ENCODE measurements around the gene ADARB1.

ADARB1 gene

DNA sequence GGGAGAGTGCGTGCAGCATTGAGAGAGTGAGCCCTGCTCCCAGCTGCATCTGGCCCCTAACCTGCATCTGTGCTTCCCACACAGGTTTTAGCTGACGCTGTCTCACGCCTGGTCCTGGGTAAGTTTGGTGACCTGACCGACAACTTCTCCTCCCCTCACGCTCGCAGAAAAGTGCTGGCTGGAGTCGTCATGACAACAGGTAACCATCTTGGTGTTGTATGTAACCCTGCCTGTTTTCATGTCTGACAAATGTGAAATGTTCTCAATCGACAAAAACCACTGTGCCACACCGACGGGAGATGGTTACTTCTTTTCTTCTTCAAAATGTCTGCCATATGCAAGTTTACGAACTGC lies 105.8 kb downstream of the ADARB1 start:
- Histone ChIP-seq H3K4me2 (ENCODE audit: low read length) (no peak overlapping the region), H3K27ac (no peak overlapping the region), H3K4me3 (ENCODE audit: low read depth, low read length) (no peak overlapping the region), H3K79me2 (no peaks in the 10 kb centered on the region), H3K36me3 (ENCODE audit: control insufficient read depth, insufficient read depth, low read length) (no peaks in the 10 kb centered on the region), H3K27me3 (ENCODE audit: control insufficient read depth, insufficient read depth, low read length) (no peaks in the 10 kb centered on the region), H2AFZ (no peak overlapping the region), H3K9me3 (ENCODE audit: control insufficient read depth, low read length) (no peaks in the 10 kb centered on the region), H3K9ac (no peak overlapping the region), H3K4me1 (no peaks in the 10 kb centered on the region)
- TF ChIP-seq, protein P1, sequence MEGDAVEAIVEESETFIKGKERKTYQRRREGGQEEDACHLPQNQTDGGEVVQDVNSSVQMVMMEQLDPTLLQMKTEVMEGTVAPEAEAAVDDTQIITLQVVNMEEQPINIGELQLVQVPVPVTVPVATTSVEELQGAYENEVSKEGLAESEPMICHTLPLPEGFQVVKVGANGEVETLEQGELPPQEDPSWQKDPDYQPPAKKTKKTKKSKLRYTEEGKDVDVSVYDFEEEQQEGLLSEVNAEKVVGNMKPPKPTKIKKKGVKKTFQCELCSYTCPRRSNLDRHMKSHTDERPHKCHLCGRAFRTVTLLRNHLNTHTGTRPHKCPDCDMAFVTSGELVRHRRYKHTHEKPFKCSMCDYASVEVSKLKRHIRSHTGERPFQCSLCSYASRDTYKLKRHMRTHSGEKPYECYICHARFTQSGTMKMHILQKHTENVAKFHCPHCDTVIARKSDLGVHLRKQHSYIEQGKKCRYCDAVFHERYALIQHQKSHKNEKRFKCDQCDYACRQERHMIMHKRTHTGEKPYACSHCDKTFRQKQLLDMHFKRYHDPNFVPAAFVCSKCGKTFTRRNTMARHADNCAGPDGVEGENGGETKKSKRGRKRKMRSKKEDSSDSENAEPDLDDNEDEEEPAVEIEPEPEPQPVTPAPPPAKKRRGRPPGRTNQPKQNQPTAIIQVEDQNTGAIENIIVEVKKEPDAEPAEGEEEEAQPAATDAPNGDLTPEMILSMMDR (IDR thresholded peaks at IDR 0.05): no peak

DNA sequence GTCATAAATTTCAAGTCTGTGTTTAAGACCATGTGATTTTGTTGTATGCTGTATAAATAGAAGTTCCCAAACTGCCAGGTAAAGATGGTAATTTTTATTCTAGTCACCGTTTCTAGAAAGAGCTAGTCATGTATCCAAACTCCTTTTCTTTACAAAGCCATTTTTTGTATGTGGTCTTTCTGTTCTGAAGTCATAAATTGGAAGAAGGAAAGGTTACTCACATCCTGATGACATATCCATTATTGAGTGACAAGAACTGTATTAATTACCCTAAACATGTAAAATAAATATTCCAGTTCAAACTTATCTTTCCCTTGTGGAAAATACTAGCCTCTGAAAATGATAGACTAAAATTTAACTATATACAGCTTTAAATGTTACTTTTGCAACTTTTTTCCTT lies 108.6 kb downstream of the ADARB1 start:
- Histone ChIP-seq H3K27me3 (ENCODE audit: control insufficient read depth, insufficient read depth, low read length) (no peaks in the 10 kb centered on the region), H3K9ac (no peak overlapping the region), H2AFZ (no peak overlapping the region), H3K4me2 (ENCODE audit: low read length) (no peak overlapping the region), H3K9me3 (ENCODE audit: control insufficient read depth, low read length) (no peaks in the 10 kb centered on the region), H3K36me3 (ENCODE audit: control insufficient read depth, insufficient read depth, low read length) (no peaks in the 10 kb centered on the region), H3K79me2 (no peaks in the 10 kb centered on the region), H3K27ac (no peak overlapping the region), H3K4me1 (no peaks in the 10 kb centered on the region), H3K4me3 (ENCODE audit: low read depth, low read length) (no peak overlapping the region)
- TF ChIP-seq, protein P1 (IDR thresholded peaks at IDR 0.05): no peak

DNA sequence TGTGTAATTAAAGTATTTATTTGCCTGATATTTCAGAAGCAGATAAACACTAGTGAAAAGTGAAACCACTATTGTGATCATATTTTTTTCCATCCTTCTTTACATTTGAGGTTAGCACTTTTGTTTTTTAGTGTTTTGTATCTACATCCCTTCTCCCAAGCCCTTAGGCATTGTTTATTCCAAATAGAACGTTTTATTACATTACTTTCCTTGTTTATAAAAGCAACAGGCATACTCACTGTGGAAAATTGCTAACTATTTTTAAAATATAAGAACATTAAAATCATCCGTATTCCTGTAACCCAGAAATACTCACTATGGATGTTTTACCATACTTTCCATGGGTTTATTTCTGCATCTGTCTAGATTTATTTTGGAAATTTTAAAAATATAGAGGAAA lies 109.5 kb downstream of the ADARB1 start:
- no peaks in the 10 kb centered on the region for H3K4me1 ChIP-seq
- H3K27ac ChIP-seq: no peak overlapping the region
- H3K79me2 ChIP-seq: no peaks in the 10 kb centered on the region
- H3K36me3 ChIP-seq (ENCODE audit: control insufficient read depth, insufficient read depth, low read length): no peaks in the 10 kb centered on the region
- no peak overlapping the region for H2AFZ ChIP-seq
- no peak overlapping the region for H3K4me2 ChIP-seq (ENCODE audit: low read length)
- H3K9ac ChIP-seq: no peak overlapping the region
- no peak overlapping the region for H3K4me3 ChIP-seq (ENCODE audit: low read depth, low read length)
- H3K27me3 ChIP-seq (ENCODE audit: control insufficient read depth, insufficient read depth, low read length): no peaks in the 10 kb centered on the region
- TF ChIP-seq, protein P1 (IDR thresholded peaks at IDR 0.05): no peak
- H3K9me3 ChIP-seq (ENCODE audit: control insufficient read depth, low read length): no peaks in the 10 kb centered on the region

DNA sequence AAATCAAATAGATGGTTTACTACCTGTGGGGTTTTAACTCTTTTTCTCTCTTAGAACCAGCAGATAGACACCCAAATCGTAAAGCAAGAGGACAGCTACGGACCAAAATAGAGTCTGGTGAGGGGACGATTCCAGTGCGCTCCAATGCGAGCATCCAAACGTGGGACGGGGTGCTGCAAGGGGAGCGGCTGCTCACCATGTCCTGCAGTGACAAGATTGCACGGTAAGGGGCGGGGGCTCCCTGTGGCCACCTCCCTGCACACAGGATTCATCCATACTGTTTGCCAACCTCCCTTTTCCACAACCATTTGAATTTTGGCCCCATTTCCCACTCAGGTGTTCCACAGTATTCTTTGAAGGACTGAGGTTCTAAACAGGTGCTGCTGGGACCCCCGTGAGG lies 110.5 kb downstream of the ADARB1 start:
- no peaks in the 10 kb centered on the region for H3K79me2 ChIP-seq
- no peak overlapping the region for H3K4me3 ChIP-seq (ENCODE audit: low read depth, low read length)
- H3K36me3 ChIP-seq (ENCODE audit: control insufficient read depth, insufficient read depth, low read length): no peaks in the 10 kb centered on the region
- no peaks in the 10 kb centered on the region for H3K4me1 ChIP-seq
- H3K9ac ChIP-seq: no peak overlapping the region
- H3K4me2 ChIP-seq (ENCODE audit: low read length): no peak overlapping the region
- no peaks in the 10 kb centered on the region for H3K27me3 ChIP-seq (ENCODE audit: control insufficient read depth, insufficient read depth, low read length)
- H3K9me3 ChIP-seq (ENCODE audit: control insufficient read depth, low read length): no peaks in the 10 kb centered on the region
- TF ChIP-seq, protein P1 (IDR thresholded peaks at IDR 0.05): no peak
- H3K27ac ChIP-seq: no peak overlapping the region
- no peak overlapping the region for H2AFZ ChIP-seq

DNA sequence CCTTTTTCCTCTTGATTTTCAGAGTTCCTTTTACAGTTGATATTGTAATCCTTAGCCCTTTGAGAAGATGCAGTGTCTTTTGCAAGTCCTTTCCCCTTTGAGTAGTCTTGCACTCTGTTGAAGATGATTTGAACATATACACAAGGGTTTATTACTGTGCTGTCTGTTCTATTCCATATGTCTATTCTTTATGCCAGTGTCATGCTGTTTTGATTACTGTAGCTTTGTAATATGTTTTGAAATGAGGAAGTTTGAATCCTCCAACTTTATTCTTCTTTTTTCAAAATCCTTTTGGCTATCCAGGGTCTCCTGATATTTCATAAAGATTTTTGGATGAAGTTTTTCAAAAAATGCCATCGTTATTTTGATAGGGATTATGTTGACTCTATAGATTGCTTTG lies 112.3 kb downstream of the ADARB1 start:
- Histone ChIP-seq H3K27me3 (ENCODE audit: control insufficient read depth, insufficient read depth, low read length) (no peaks in the 10 kb centered on the region), H3K36me3 (ENCODE audit: control insufficient read depth, insufficient read depth, low read length) (no peaks in the 10 kb centered on the region), H3K9ac (no peak overlapping the region), H3K4me3 (ENCODE audit: low read depth, low read length) (no peak overlapping the region), H3K79me2 (no peaks in the 10 kb centered on the region), H3K4me2 (ENCODE audit: low read length) (no peak overlapping the region), H3K9me3 (ENCODE audit: control insufficient read depth, low read length) (no peaks in the 10 kb centered on the region), H3K4me1 (no peaks in the 10 kb centered on the region), H2AFZ (no peak overlapping the region), H3K27ac (no peak overlapping the region)
- TF ChIP-seq, protein P1 (IDR thresholded peaks at IDR 0.05): no peak
